Keratinocyte (primary cell): ENCODE results near the gene TCEANC2.

Experiments used
- EZH2 ChIP-seq: IDR thresholded peaks from one replicate; pipeline ENCODE4 v1.6.1; 2012; ENCODE audit warnings: inconsistent platforms, mild to moderate bottlenecking, low read length, moderate library complexity
- TF ChIP-seq, protein P1 (sequence below), 3 experiments: IDR thresholded peaks in 1 of 3; conservative IDR thresholded peaks in 1 of 3; optimal IDR thresholded peaks in 1 of 3; 2 replicates in 2 of 3; 3 replicates in 1 of 3; pipeline versions ENCODE3 to v1.5.1; 2011; ENCODE audit warnings: low read length in 3 of 3, mild to moderate bottlenecking in 3 of 3, moderate library complexity in 2 of 3, control low read depth in 1 of 3, inconsistent platforms in 1 of 3; ENCODE audit not compliant: insufficient read depth in 2 of 3; ENCODE audit errors: extremely low read depth in 1 of 3

DNA sequence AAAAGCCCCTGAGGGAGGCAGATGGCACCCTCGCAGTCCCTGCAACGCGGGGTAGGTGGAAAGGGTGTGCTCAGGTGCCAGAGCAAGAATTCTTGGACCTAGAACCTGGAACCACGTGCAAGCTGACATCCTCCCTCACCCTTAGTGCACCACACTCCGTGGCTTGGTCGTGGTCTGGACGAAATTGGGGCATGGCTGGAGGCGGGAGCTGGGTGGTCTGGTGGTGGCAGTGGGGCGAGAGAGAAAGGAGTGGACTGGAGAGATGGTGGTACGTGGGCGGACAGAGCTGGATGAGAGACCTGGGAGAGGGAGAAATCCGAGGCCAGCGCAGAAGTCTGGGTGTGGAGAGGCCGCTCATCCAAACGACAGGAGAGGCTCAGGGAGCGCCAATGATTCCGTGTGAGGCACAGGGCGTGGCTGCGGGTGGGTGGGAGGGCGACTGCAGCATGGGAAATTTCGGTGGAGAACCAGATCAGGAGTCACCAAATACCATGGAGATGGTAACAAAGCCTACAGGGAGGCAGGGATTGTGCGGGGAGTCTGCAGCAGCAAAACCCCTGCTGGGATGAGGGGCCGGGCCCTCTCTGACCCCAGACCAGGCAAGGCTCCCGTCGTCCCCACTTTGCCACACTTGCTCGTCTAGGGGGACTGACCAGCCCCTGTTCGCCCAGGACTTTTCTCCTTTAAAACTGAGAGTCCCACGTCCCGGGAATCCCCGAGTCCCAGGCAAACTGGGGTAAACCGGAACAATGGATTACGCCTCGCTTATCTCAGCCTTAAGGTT, 67.5 kb downstream of the TCEANC2 start:
- TF ChIP-seq EZH2, result no peak
- TF ChIP-seq, protein P1, sequence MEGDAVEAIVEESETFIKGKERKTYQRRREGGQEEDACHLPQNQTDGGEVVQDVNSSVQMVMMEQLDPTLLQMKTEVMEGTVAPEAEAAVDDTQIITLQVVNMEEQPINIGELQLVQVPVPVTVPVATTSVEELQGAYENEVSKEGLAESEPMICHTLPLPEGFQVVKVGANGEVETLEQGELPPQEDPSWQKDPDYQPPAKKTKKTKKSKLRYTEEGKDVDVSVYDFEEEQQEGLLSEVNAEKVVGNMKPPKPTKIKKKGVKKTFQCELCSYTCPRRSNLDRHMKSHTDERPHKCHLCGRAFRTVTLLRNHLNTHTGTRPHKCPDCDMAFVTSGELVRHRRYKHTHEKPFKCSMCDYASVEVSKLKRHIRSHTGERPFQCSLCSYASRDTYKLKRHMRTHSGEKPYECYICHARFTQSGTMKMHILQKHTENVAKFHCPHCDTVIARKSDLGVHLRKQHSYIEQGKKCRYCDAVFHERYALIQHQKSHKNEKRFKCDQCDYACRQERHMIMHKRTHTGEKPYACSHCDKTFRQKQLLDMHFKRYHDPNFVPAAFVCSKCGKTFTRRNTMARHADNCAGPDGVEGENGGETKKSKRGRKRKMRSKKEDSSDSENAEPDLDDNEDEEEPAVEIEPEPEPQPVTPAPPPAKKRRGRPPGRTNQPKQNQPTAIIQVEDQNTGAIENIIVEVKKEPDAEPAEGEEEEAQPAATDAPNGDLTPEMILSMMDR (optimal IDR thresholded peaks at IDR 0.05 in 1 of 3, IDR thresholded peaks at IDR 0.05 in 1 of 3, conservative IDR thresholded peaks at IDR 0.05 in 1 of 3; ENCODE audit: extremely low read depth in 1 of 3, insufficient read depth in 2 of 3, low read length in 3 of 3), result no peak
